MCF 10A (cell line): ENCODE results near the gene ABLIM2. TPM values are rescaled to one million over a fixed set of nuclear protein-coding genes. Genes with fewer than 3 reads are reported as not detected.
A peak's percentile ranks its signal among the peaks of the same experiment; 100 is the strongest.

Source experiments
- BruUV-seq: library from RNA; stranded (reverse); fragments of 400-500 nt; replicated peaks from 2 replicates; lab custom pipeline; 2021; lab: Mats Ljungman, UMichigan
- CTCF ChIA-PET: fragments of 300-600 bp; sonication (Branson Sonifier 250); formaldehyde crosslinking; extraction: SDS; loops from one replicate; lab custom pipeline; 2021; ENCODE audit warnings: antibody characterized with exemption, inconsistent platforms; lab: Yijun Ruan, JAX
- POLR2A ChIA-PET: fragments of 300-600, 350-650 bp; sonication (Branson Sonifier 250); formaldehyde crosslinking; extraction: SDS; loops from one replicate; lab custom pipeline; 2020; ENCODE audit warnings: antibody characterized with exemption, inconsistent platforms; lab: Yijun Ruan, JAX
- DNase-seq: peaks from one replicate; pipeline ENCODE4 v3.0.0-alpha.2; 2018; ENCODE audit not compliant: unreplicated experiment
- H3K27ac Mint-ChIP-seq: one replicate; pipeline ENCODE4 v1.8.0; 2022; ENCODE audit warnings: mild to moderate bottlenecking, low read depth, mixed read lengths; ENCODE audit not compliant: unreplicated experiment
- H3K27me3 Mint-ChIP-seq: one replicate; pipeline ENCODE4 v1.8.0; 2022; ENCODE audit warnings: mixed read lengths; ENCODE audit not compliant: insufficient read depth, unreplicated experiment
- H3K36me3 Mint-ChIP-seq: one replicate; pipeline ENCODE4 v1.8.0; 2022; ENCODE audit warnings: mild to moderate bottlenecking, moderate library complexity, mixed read lengths; ENCODE audit not compliant: insufficient read depth, unreplicated experiment
- H3K4me1 Mint-ChIP-seq: one replicate; pipeline ENCODE4 v1.8.0; 2022; ENCODE audit warnings: mixed read lengths; ENCODE audit not compliant: insufficient read depth, unreplicated experiment
- H3K4me3 Mint-ChIP-seq: one replicate; pipeline ENCODE4 v1.8.0; 2022; ENCODE audit warnings: mild to moderate bottlenecking, moderate library complexity, mixed read lengths; ENCODE audit not compliant: unreplicated experiment
- H3K9me3 Mint-ChIP-seq: one replicate; pipeline ENCODE4 v1.8.0; 2022; ENCODE audit warnings: mixed read lengths; ENCODE audit not compliant: unreplicated experiment
- intact Hi-C: fragments of 100-400 bp; cut with micrococcal nuclease; formaldehyde crosslinking; loops from 2 replicates; pipeline ENCODE4 v1.14.1; 2022
- total RNA-seq: library from RNA; stranded (reverse); gene quantifications from 2 replicates; pipeline ENCODE4 v1.2.3, GENCODE V29; 2022
- TF ChIP-seq, protein P1 (sequence below): fragments of 200-600 bp; IDR thresholded peaks from one replicate; pipeline ENCODE4 v1.8.0; 2022; ENCODE audit warnings: antibody characterized with exemption, mild to moderate bottlenecking; ENCODE audit not compliant: unreplicated experiment

ABLIM2 gene
- total RNA-seq, 1 experiment from 2014 or later, result 5.3 TPM

DNA sequence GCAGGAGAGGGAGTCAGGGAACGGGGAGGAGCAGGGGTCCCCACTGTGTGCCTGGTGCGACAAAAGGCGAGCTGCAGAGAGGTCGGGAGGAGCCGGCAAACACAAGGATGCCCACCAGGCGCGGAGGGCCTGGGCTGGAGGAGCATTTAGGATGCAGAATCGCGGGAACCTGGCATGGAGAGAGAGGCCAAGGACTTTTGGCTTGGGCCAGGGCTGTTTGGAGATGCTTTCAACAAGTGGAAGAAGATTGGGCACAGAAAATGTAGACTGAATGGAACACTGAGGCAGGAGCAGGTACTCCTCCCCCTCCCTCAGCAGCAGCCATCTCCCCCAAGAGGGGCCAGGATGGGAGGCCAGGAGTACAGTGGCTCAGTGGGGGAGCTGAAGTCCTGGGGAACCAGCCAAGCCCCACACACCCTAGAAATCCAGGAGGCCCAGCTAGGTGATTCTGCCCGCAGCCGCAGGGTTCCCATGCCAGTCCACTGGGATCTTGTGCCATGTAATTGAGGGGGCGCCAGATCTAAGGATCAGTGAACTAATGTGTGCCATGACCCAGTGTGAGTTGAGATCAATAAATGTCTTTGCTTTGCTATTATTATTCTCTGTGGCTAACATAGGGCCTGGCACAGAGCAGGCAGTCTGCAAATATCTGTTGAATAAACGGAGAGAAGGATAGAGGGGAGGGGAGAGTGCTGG, 1.1 kb upstream of the ABLIM2 start:
- ChIA-PET CTCF (interaction anchor here (0.6 to 0.9 kb wide), 2 partner anchors 17 to 242 kb away, joined by 3 to 4 read pairs; no protein-coding TSS in a partner anchor), POLR2A (interaction anchor here (0.9 kb wide), 1 partner anchor 72 kb away, joined by 3 read pairs; no protein-coding TSS in a partner anchor)
- Mint-ChIP-seq H3K4me3 (peak overlapping the region; percentile 95), H3K27ac (peak overlapping the region; percentile 88), H3K36me3 (peaks cover 6% of the 10 kb centered on the region), H3K9me3 (no peaks in the 10 kb centered on the region), H3K4me1 (peaks cover 9% of the 10 kb centered on the region), H3K27me3 (no peaks in the 10 kb centered on the region)
- TF ChIP-seq, protein P1, sequence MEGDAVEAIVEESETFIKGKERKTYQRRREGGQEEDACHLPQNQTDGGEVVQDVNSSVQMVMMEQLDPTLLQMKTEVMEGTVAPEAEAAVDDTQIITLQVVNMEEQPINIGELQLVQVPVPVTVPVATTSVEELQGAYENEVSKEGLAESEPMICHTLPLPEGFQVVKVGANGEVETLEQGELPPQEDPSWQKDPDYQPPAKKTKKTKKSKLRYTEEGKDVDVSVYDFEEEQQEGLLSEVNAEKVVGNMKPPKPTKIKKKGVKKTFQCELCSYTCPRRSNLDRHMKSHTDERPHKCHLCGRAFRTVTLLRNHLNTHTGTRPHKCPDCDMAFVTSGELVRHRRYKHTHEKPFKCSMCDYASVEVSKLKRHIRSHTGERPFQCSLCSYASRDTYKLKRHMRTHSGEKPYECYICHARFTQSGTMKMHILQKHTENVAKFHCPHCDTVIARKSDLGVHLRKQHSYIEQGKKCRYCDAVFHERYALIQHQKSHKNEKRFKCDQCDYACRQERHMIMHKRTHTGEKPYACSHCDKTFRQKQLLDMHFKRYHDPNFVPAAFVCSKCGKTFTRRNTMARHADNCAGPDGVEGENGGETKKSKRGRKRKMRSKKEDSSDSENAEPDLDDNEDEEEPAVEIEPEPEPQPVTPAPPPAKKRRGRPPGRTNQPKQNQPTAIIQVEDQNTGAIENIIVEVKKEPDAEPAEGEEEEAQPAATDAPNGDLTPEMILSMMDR, result no peak
- DNase-seq, result no peak
- no TSS peak for BruUV-seq
- intact Hi-C loops, result no loop called here

DNA sequence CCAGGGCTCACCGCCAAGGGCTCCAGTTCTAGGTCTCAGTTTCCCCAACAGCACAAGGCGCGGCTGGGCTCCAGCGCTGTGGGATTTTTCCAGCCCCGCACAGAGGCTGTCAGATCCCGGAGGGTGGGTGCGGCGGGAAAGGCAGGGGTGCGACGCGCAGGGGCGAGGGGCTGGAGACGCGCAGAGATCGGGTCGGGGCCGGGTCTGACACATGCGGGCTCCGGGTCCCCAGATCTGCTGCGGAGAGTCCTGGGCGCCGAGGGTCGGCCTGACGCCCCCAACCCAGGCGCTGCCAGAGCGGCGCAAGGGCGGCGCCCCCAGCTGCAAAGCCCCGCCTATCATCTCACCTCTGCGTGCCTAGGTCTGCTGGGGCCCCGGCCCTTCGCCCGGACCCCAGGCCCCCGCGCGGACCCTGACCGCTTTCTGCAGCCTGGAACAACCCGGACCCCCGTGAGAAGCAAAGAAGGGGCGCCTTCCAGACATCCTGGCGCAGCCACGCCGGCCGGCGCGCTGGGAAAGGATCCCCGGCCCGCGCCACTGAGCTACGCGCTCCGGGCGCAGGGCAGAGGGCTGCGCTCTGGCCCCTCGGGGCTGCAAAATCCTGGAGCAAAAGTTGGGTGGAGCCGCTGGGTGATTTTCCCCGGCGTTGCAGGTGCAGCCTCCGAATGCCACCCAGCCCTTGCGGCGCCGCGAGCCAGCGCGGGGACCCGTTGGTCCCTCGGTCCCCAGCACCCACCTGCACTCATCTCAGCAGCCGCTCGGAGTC, 486 bp downstream of the ABLIM2 start:
- intact Hi-C loops, result no loop called here
- CTCF ChIA-PET, result interaction anchor here (0.7 to 0.8 kb wide), 2 partner anchors 36 to 250 kb away, joined by 3 read pairs; no protein-coding TSS in a partner anchor
- Mint-ChIP-seq H3K4me1 (peaks cover 9% of the 10 kb centered on the region), H3K27ac (no peak overlapping the region), H3K4me3 (peak overlapping the region; percentile 95), H3K9me3 (no peaks in the 10 kb centered on the region), H3K27me3 (no peaks in the 10 kb centered on the region), H3K36me3 (peaks cover 10% of the 10 kb centered on the region)
- DNase-seq, result no peak
- BruUV-seq, result TSS peak; percentile 16
- TF ChIP-seq, protein P1, result no peak
- POLR2A ChIA-PET, result interaction anchor here (0.6 to 1.3 kb wide), 6 partner anchors 9 to 1464 kb away, joined by 3 to 6 read pairs (median 3); no protein-coding TSS in a partner anchor

DNA sequence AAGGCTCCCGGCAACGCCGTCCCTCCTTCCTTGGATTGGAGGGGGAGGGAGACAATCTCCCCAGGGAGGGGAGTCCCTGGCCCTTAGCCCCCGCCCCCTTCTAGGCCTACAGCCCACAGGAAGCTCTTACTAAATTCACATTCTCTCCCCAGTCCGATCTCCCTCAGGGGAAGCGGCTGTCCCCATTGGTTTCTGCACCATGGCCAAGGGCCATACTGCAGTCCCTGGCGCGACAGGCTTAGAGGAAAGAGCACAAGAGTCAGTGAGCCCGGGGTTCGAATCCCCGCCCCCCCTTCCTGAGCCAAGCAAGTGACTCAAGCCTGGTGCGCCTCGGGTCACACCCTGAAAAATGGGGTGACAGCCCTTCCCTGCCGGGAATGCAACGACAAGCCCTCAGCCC, 1.1 kb downstream of the ABLIM2 start:
- Mint-ChIP-seq H3K4me3 (peak overlapping the region; percentile 95), H3K4me1 (peaks cover 9% of the 10 kb centered on the region), H3K9me3 (no peaks in the 10 kb centered on the region), H3K27me3 (no peaks in the 10 kb centered on the region), H3K36me3 (peaks cover 11% of the 10 kb centered on the region), H3K27ac (no peak overlapping the region)
- TF ChIP-seq, protein P1, result no peak
- peak; percentile 74 for DNase-seq
- no TSS peak for BruUV-seq
- ChIA-PET POLR2A (no interaction called here), CTCF (interaction anchor here (0.6 kb wide), 1 partner anchor 34 kb away, joined by 3 read pairs; no protein-coding TSS in a partner anchor)
- intact Hi-C loops, result no loop called here

DNA sequence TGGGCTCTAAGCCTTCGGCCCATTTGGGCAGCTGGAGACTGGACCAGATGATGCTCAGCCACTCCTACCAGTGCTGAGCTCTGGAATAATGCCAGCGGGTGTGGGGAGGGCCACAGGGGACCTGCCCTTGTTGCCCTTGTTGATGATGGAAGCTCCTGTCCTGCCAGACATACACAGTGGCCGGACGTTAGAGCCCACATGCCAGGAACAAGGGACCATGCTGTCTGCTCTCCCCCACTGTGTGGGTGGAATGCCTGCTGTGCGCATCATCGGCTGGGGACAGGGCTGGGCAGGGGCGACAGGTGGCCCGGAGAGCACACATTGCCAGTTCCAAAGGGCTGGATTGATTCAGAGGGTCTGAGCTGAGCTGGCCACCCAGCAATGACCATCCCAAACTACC, 2.0 kb downstream of the ABLIM2 start:
- POLR2A ChIA-PET, result interaction anchor here (0.6 kb wide), 1 partner anchor 265 kb away, joined by 4 read pairs; no protein-coding TSS in a partner anchor
- H3K36me3 Mint-ChIP-seq, result peaks cover 11% of the 10 kb centered on the region
- H3K4me3 Mint-ChIP-seq, result peak overlapping the region; percentile 95
- peaks cover 9% of the 10 kb centered on the region for H3K4me1 Mint-ChIP-seq
- TF ChIP-seq, protein P1, result no peak
- DNase-seq, result peak; percentile 16
- intact Hi-C loops, result no loop called here
- no peaks in the 10 kb centered on the region for H3K9me3 Mint-ChIP-seq
- H3K27me3 Mint-ChIP-seq, result no peaks in the 10 kb centered on the region
- CTCF ChIA-PET, result interaction anchor here (0.6 to 1.1 kb wide), 3 partner anchors 12 to 1030 kb away, joined by 3 to 5 read pairs (median 4); no protein-coding TSS in a partner anchor
- no TSS peak for BruUV-seq
- no peak overlapping the region for H3K27ac Mint-ChIP-seq
